ENCODE results near the gene SMAD2. TPM values are rescaled to one million over a fixed set of nuclear protein-coding genes. Genes with fewer than 3 reads are reported as not detected.

SMAD2 gene
- total and polyA plus RNA-seq, 2 of the 8 experiments (the other 6 are each of a cell fraction or from before 2014, with no cell fraction given), result 28.4 to 124 TPM

DNA sequence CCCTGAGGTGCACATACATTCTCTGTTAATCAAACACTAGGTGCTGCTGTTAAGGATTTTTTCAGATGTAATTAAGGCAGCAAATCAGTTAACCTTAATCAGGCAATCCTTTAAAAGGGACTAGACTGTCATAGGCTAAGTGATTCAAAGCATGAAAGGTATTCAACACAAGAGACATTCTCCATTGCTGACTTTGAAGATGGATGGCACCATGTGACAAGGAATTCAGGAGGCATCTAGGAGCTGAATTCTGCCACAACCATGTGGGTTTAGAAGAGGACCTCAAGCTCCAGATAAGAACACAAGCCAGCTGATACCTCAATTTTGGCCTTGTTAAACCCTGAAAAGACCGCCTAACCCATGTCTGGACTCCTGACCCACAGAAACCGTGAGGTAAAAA lies 84.0 kb downstream of the SMAD2 start:
- H3K14ac ChIP-seq (ENCODE audit: insufficient read length), result no peak overlapping the region
- H3K9me3 ChIP-seq (ENCODE audit: insufficient read depth in 2 of 2, low read depth in 1 of 2, low read length in 1 of 2), result no peaks in the 10 kb centered on the region
- H2BK120ac ChIP-seq (replicated peaks; ENCODE audit: low read depth, low read length), result no peak overlapping the region
- H3K4me1 ChIP-seq (replicated peaks in 1 of 4; ENCODE audit: control insufficient read depth in 3 of 4, insufficient read depth in 4 of 4, low read length in 3 of 4), result no peaks in the 10 kb centered on the region
- FAIRE-seq (peak; percentile 57), DNase-seq (ENCODE audit: low read depth in 1 of 2, low spot score in 2 of 2) (no peak)
- CTCF ChIA-PET (ENCODE audit: partially characterized antibody), result interaction anchor here (1.0 kb wide), 1 partner anchor 32 kb away, joined by 3 read pairs; no protein-coding TSS in a partner anchor
- H2BK12ac ChIP-seq (ENCODE audit: low read depth, low read length), result no peak overlapping the region
- H2BK20ac ChIP-seq (ENCODE audit: low read length), result no peak overlapping the region
- POLR2A ChIA-PET (ENCODE audit: partially characterized antibody), result no interaction called here
- no peak overlapping the region for H2AK5ac ChIP-seq (ENCODE audit: low read depth, low read length)
- H3K9ac ChIP-seq (replicated peaks in 1 of 4; ENCODE audit: extremely low read depth in 1 of 4, low read depth in 3 of 4, low read length in 3 of 4), result no peak overlapping the region
- peaks cover 2 to 59% (median 26%) of the 10 kb centered on the region in 4 experiments; a peak in 7 of 8 replicates for H3K36me3 ChIP-seq (ENCODE audit: control insufficient read depth in 2 of 4, insufficient read depth in 4 of 4, low read length in 3 of 4)
- peaks cover 0 to 2% (median 0%) of the 10 kb centered on the region in 4 experiments; a peak in 1 of 7 replicates for H3K27me3 ChIP-seq (replicated peaks in 1 of 4; ENCODE audit: control insufficient read depth in 3 of 4, extremely low read depth in 1 of 4, insufficient read depth in 3 of 4, low read length in 3 of 4)
- no peak overlapping the region for H3K27ac ChIP-seq (ENCODE audit: low read depth, low read length)
- no peak overlapping the region for H2BK5ac ChIP-seq (ENCODE audit: low read depth, low read length)
- no peak overlapping the region for H3K23ac ChIP-seq (ENCODE audit: insufficient read length)
- no peak overlapping the region for H4K5ac ChIP-seq (ENCODE audit: insufficient read length, low read depth, low read length)
- WGBS, 2 experiments (ENCODE audit: extremely low coverage in 1 of 2, insufficient coverage in 1 of 2, insufficient read length in 1 of 2, insufficient replicate concordance in 2 of 2, low coverage in 1 of 2, low lambda C conversion rate in 2 of 2, missing lambda C conversion rate in 1 of 2), result 90% methylated on average over 2 of the region's 2 CpGs; no CpG with 5 or more reads in 1 of the 2 experiments
- no peak overlapping the region for H2AFZ ChIP-seq (ENCODE audit: low read length)
- H3K79me2 ChIP-seq (ENCODE audit: control insufficient read depth in 1 of 2, insufficient read depth in 2 of 2, low read length in 2 of 2), result no peaks in the 10 kb centered on the region
- H4K8ac ChIP-seq (ENCODE audit: extremely low read depth, insufficient read depth, low read length), result no peak overlapping the region
- H4K91ac ChIP-seq (replicated peaks; ENCODE audit: insufficient read length, low read length), result no peak overlapping the region
- no peak overlapping the region for H2BK15ac ChIP-seq (ENCODE audit: low read length)
- H3K4me3 ChIP-seq (ENCODE audit: extremely low read depth in 1 of 4, insufficient read depth in 2 of 4, low read depth in 3 of 4, low read length in 4 of 4), result no peak overlapping the region
- H3K4me2 ChIP-seq (ENCODE audit: insufficient read depth in 1 of 2, low read depth in 2 of 2, low read length in 2 of 2), result no peak overlapping the region
- H3K18ac ChIP-seq (ENCODE audit: extremely low read depth, low read length), result no peak overlapping the region
- H4K20me1 ChIP-seq (replicated peaks in 1 of 2; ENCODE audit: control insufficient read depth in 1 of 2, insufficient read depth in 2 of 2, low read length in 2 of 2), result peaks cover 0 to 3% of the 10 kb centered on the region in 2 experiments
- no peaks in the 10 kb centered on the region for H3K23me2 ChIP-seq (ENCODE audit: low read depth, low read length)
- no peak overlapping the region for H3K56ac ChIP-seq (replicated peaks; ENCODE audit: insufficient read length, low read depth, low read length)
- no peak overlapping the region for H3K4ac ChIP-seq (replicated peaks; ENCODE audit: insufficient read length, low read depth, low read length)
- no peaks in the 10 kb centered on the region for H3K79me1 ChIP-seq (ENCODE audit: low read depth, low read length)
- TF ChIP-seq CBX8 (IDR thresholded peaks at IDR 0.05; ENCODE audit: borderline replicate concordance, low read depth, low read length) (no peak), SAP30 (IDR thresholded peaks at IDR 0.05; ENCODE audit: insufficient read depth, insufficient replicate concordance, low read length) (no peak), NANOG (IDR thresholded peaks at IDR 0.05; ENCODE audit: insufficient read depth, low read depth, low read length, poor library complexity, severe bottlenecking) (no peak), POLR2A (IDR thresholded peaks at IDR 0.05; ENCODE audit: control extremely low read depth in 1 of 2, low read depth in 2 of 2, low read length in 2 of 2) (no peak), RFX5 (IDR thresholded peaks at IDR 0.05; ENCODE audit: borderline replicate concordance, low read depth, low read length) (no peak), POLR2AphosphoS5 (IDR thresholded peaks at IDR 0.05; ENCODE audit: low read depth, low read length) (no peak), RAD21 (IDR thresholded peaks at IDR 0.05 in 1 of 2, conservative IDR thresholded peaks at IDR 0.05 in 1 of 2; ENCODE audit: low read depth in 2 of 2, low read length in 2 of 2) (no peak), FOSL1 (IDR thresholded peaks at IDR 0.05; ENCODE audit: insufficient read depth, low read depth, low read length) (no peak), POU5F1 (IDR thresholded peaks at IDR 0.05; ENCODE audit: low read depth, low read length) (no peak), ZNF274 (IDR thresholded peaks at IDR 0.05; ENCODE audit: borderline replicate concordance, extremely low read depth, low read length) (no peak), TEAD4 (IDR thresholded peaks at IDR 0.05; ENCODE audit: low read depth, low read length) (no peak), TAF1 (IDR thresholded peaks at IDR 0.05; ENCODE audit: low read depth, low read length) (no peak), BRCA1 (IDR thresholded peaks at IDR 0.05; ENCODE audit: low read depth, low read length) (no peak), SP1 (IDR thresholded peaks at IDR 0.05; ENCODE audit: low read depth, low read length) (no peak), RXRA (IDR thresholded peaks at IDR 0.05; ENCODE audit: insufficient read depth, low read depth, low read length) (no peak)
